Posterior vena cava (tissue), 2 donors: ENCODE measurements around the gene EYS. TPM values are rescaled to one million over a fixed set of nuclear protein-coding genes. Genes with fewer than 3 reads are reported as not detected.
"Not testable (repeated sequence)": the region's sequence is repeated elsewhere in the genome, so short reads cannot be mapped to it uniquely, and the experiment has no call there.

Source experiments
- DNase-seq: peaks from one replicate; pipeline ENCODE4 v3.0.0-alpha.2; 2020; ENCODE audit warnings: low spot score
- intact Hi-C, 2 donors: fragments of 100-400 bp; cut with DNase I; formaldehyde crosslinking; loops; one replicate each; pipeline versions ENCODE4 v1.14.1 to v1.14.2; 2022 to 2023
- total RNA-seq, 2 donors: library from RNA; stranded (reverse); fragmentation: NEBNext Ultra II Directional; extraction: Animal tissue kit (Norgen Biotek cat#: 25700); gene quantifications; one replicate each; pipeline ENCODE4 v1.2.1, GENCODE V29; 2021
- donor health status: DM: yes; HTN: yes; CAD: no.
- donor health status: DM: yes; HTN: yes; CAD: no.

EYS gene
- total RNA-seq, 2 donors from 2014 or later: not detected

DNA sequence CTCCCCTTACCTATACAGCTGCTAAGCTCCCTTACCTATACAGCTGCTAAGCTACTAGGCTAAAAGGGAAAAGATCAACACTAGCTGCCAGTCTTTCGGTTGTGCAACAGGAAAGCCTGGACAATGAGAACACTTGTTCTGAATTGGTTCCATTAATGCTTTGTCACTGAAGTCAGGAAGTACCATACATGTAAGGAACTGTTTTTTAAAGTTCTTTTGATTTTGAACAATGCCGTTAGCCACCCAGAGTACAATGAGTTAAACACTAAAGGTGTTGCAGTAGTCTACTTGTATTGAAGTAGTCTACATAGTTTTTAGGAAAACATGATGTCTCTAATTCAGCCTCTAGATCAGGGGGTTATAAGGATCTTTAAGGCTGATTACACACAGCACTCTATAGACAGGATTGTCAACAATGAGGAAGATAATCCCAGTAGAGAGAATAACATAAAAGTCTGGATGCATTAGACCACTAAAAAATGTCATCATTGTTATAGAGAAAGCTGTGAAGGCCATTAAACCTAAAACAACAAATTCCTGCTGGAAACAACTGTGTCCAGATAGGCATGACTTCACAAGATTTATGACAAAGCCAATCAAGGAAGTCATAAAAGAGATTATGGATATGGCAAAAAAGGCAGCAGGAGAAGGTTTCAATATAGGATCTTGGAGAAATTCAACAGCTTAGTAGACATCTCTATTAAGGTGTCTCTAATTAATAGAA, 1765.1 kb downstream of the EYS start:
- DNase-seq: no peak
- intact Hi-C loops: loop anchor here in 1 of 2 donors (1.0 kb wide), 1 partner anchor 10 kb away; no protein-coding TSS in a partner anchor

GRCh38 chr6:63940056-63940455, 1767.0 kb downstream of the EYS start:
- DNase-seq: no peak
- intact Hi-C loops: no loop called here

GRCh38 chr6:63936399-63936798, 1770.6 kb downstream of the EYS start:
- intact Hi-C loops: no loop called here
- DNase-seq: no peak

GRCh38 chr6:63935732-63936131, 1771.3 kb downstream of the EYS start:
- intact Hi-C loops: no loop called here
- no peak for DNase-seq

DNA sequence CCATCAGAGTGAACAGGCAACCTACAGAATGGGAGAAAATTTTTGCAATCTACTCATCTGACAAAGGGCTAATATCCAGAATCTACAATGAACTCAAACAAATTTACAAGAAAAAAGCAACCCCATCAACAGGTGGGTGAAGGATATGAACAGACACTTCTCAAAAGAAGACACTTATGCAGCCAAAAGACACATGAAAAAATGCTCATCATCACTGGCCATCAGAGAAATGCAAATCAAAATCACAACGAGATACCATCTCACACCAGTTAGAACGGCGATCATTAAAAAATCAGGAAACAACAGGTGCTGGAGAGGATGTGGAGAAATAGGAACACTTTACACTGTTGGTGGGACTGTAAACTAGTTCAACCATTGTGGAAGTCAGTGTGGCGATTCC, 1773.1 kb downstream of the EYS start:
- DNase-seq, intact Hi-C loops: not testable (repeated sequence)

- DNase-seq: no peak
- intact Hi-C loops: no loop called here
Observed at GRCh38 chr6:63930848-63931247, 1776.2 kb downstream of the EYS start.

DNA sequence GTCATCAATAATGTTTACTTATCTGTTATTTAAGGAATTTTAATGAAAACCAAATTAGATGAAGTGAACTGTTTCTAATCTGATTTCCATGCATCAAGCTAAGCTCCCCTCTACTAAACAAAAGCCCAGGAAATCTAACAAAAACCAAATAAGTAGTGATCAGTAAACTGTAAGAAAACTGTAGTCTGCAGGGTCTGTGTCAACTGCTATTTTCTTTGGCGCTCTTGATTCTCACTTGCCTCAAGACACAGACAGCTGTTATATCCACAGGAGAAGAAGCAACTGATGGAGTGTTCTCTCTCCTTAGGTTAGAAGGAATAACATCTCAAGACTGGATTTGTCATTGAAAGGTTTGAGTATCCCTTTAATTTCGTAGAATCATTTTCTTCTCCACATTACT, 1777.9 kb downstream of the EYS start:
- intact Hi-C loops: no loop called here

GRCh38 chr6:63928613-63929012, 1778.4 kb downstream of the EYS start:
- intact Hi-C loops: no loop called here
- no peak for DNase-seq

More for the DNA sequence above, 1777.9 kb downstream of the EYS start:
- DNase-seq: no peak

- intact Hi-C loops: no loop called here
- DNase-seq: no peak
Observed at GRCh38 chr6:63926950-63927927, 1779.8 kb downstream of the EYS start.

DNA sequence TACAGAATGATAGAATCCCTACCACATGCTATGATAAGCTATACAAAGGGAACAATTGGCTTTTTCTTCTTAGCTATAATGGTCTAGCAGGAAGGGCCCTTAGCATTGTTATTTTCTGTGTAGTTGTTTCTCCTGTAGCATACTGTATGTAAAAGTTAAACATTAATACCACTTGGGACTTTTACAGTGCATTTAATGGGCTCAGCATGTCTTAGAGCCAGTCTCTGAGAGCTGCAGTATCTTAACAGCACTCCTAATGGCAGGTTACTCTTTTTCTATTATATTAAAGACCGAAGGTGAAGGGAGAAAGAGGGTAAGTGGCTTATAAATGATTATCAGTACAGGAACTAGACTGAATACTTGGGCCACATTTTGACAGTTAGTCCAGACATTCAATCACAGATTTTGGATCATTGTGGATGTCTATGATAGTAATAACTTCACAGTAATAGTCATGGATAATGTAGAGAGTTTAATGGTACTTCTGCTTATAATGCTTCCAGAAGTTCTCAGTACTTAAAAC, 1780.7 kb downstream of the EYS start:
- intact Hi-C loops: no loop called here
- DNase-seq: no peak

GRCh38 chr6:63923139-63923739, 1783.8 kb downstream of the EYS start:
- DNase-seq: no peak
- intact Hi-C loops: no loop called here

GRCh38 chr6:63919556-63920110, 1787.4 kb downstream of the EYS start:
- no peak for DNase-seq
- intact Hi-C loops: no loop called here

DNA sequence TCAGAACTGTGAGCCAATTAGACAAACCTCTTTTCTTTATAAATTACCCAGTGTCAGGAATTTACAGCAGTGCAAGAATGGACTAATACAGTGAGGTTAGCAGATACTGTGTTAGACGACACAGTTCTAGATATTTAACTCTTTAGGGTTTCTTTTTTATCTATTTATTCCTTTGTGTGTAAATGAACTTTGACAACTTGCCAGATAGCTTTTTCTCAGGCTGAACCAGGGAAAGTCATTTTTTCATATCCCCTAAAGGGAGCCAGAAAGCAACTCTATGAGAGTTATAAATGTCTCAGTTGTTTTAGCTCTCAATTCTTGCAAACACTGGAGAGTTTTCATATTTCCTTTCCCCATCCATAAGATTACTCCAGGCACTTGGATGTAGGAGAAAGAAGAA, 1794.1 kb downstream of the EYS start:
- no peak for DNase-seq
- intact Hi-C loops: no loop called here

GRCh38 chr6:63910863-63911551, 1796.0 kb downstream of the EYS start:
- no peak for DNase-seq
- intact Hi-C loops: no loop called here

- intact Hi-C loops: no loop called here
- DNase-seq: no peak
Observed at GRCh38 chr6:63904650-63905248, 1802.3 kb downstream of the EYS start.

- no peak for DNase-seq
- intact Hi-C loops: no loop called here
Observed at GRCh38 chr6:63899550-63899949, 1807.5 kb downstream of the EYS start.

DNA sequence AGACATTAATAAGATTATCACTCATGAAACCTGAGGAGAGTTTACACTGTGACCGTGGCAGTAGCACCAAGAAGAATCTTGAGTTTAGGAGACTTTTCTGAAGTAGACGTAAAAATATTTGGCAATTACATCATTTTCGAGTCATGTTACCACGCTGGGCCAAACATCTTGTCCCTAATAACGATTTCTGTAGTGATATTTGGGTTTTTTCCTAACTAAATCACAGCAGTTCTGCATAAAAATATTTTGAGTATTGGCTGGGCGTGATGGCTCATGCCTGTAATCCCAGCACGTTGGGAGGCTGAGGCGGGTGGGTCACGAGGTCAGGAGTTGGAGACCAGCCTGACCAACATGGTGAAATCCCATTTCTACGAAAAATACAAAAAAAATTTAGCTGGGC, 1809.1 kb downstream of the EYS start:
- no peak for DNase-seq
- intact Hi-C loops: no loop called here

GRCh38 chr6:63897459-63897858, 1809.6 kb downstream of the EYS start:
- intact Hi-C loops: no loop called here
- no peak for DNase-seq

DNA sequence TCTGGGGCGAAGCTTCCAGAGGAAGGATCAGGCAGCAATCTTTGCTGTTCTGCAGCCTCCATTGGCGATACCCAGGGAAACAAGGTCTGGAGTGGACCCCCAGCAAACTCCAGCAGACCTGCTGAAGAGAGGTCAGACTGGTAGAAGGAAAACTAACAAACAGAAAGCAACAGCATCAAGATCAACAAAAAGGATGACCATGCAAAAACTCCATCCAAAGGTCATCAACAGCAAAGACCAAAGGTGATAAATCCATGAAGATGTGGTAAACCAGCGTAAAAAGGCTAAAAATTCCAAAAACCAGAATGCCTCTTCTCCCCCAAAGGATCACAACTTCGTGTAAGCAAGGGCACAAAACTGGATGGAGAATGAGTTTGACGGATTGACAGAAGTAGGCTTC, 1818.6 kb downstream of the EYS start:
- no peak for DNase-seq
- intact Hi-C loops: no loop called here
